T-helper 17 cell (primary cell): ENCODE results near the gene CDHR1. TPM values are rescaled to one million over a fixed set of nuclear protein-coding genes. Genes with fewer than 3 reads are reported as not detected.
"Not testable (repeated sequence)": the region's sequence is repeated elsewhere in the genome, so short reads cannot be mapped to it uniquely, and the experiment has no call there.

Experiments used
- ATAC-seq: fragments of 150-1000 bp; cut with Tn5 transposase; 2 replicates; pipeline ENCODE4 v1.10.0; 2021; ENCODE audit warnings: mild to moderate bottlenecking, moderate library complexity
- DNase-seq, 3 donors: peaks; one replicate each; pipeline versions ENCODE4 v3.0.0 to v3.0.0-alpha.2; 2020 to 2021
- H3K9me3 ChIP-seq: one replicate; pipeline ENCODE4 v1.7.0; 2013; ENCODE audit warnings: low read length, mild to moderate bottlenecking; ENCODE audit not compliant: control insufficient read depth, poor library complexity, severe bottlenecking
- H3K27ac Mint-ChIP-seq: one replicate; pipeline ENCODE4 v1.8.0; 2022; ENCODE audit warnings: mild to moderate bottlenecking, moderate library complexity, mixed read lengths
- H3K27me3 Mint-ChIP-seq: one replicate; pipeline ENCODE4 v1.8.0; 2022; ENCODE audit warnings: mixed read lengths
- H3K36me3 Mint-ChIP-seq: one replicate; pipeline ENCODE4 v1.8.0; 2022; ENCODE audit warnings: low read depth, mixed read lengths
- H3K4me1 Mint-ChIP-seq: one replicate; pipeline ENCODE4 v1.8.0; 2022; ENCODE audit warnings: mild to moderate bottlenecking, mixed read lengths
- H3K4me3 Mint-ChIP-seq: one replicate; pipeline ENCODE4 v1.8.0; 2022; ENCODE audit warnings: mild to moderate bottlenecking, moderate library complexity, mixed read lengths
- total RNA-seq, 4 donors: library from RNA in 2 of 4; stranded (reverse) in 2 of 4; gene quantifications; one replicate each; pipeline ENCODE4 v1.2.3 and lab custom pipeline; 2022 to 2026

The CDHR1 gene
- total RNA-seq, 2 donors from 2014 or later, result 0.12 to 0.73 TPM

GRCh38 chr10:84164442-84164841 lies 29.9 kb upstream of the CDHR1 start:
- H3K27me3 Mint-ChIP-seq, result peaks cover 33% of the 10 kb centered on the region
- no peaks in the 10 kb centered on the region for H3K36me3 Mint-ChIP-seq
- H3K27ac Mint-ChIP-seq, result no peak overlapping the region
- ATAC-seq (no peak), DNase-seq (no peak)
- H3K4me1 Mint-ChIP-seq, result no peaks in the 10 kb centered on the region
- no peak overlapping the region for H3K4me3 Mint-ChIP-seq
- no peaks in the 10 kb centered on the region for H3K9me3 ChIP-seq

- Mint-ChIP-seq H3K27me3 (peaks cover 35% of the 10 kb centered on the region), H3K4me1 (no peaks in the 10 kb centered on the region), H3K36me3 (no peaks in the 10 kb centered on the region), H3K4me3 (no peak overlapping the region), H3K27ac (no peak overlapping the region)
- no peak for ATAC-seq
- no peak for DNase-seq
- no peaks in the 10 kb centered on the region for H3K9me3 ChIP-seq
These were observed 27.6 kb upstream of the CDHR1 start for GRCh38 chr10:84166620-84167288.

- H3K27ac Mint-ChIP-seq, H3K4me1 Mint-ChIP-seq, H3K36me3 Mint-ChIP-seq, ATAC-seq, H3K9me3 ChIP-seq, H3K4me3 Mint-ChIP-seq, DNase-seq: not testable (repeated sequence)
- peaks cover 38% of the 10 kb centered on the region for H3K27me3 Mint-ChIP-seq
These were observed 27.1 kb upstream of the CDHR1 start for GRCh38 chr10:84167289-84167653.

- not testable (repeated sequence) for H3K4me1 Mint-ChIP-seq
These were observed 26.0 kb upstream of the CDHR1 start for GRCh38 chr10:84168382-84168781.

DNA sequence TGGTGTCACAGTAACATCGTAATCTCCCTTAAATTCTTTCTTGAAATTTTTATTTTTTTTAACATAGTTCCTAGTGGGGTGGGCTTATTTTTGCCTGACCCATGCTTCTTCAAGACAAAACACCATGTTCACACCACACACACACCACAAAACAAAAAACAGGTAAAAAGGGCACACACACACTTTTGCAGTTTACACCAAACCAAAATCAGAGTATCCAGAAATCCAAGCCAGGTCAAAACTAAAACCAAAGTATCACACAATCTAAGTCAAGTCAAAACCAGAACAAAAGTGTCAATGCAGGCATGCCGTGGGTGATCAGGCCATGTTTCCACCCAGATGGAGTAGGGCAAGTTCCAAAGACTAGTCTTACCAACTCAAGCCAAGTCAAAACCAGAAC lies 23.1 kb upstream of the CDHR1 start:
- H3K27me3 Mint-ChIP-seq, result peaks cover 12% of the 10 kb centered on the region
- DNase-seq, H3K4me1 Mint-ChIP-seq, ATAC-seq, H3K36me3 Mint-ChIP-seq, H3K27ac Mint-ChIP-seq, H3K9me3 ChIP-seq, H3K4me3 Mint-ChIP-seq: not testable (repeated sequence)

More at GRCh38 chr10:84168382-84168781, 26.0 kb upstream of the CDHR1 start:
- DNase-seq, ATAC-seq, H3K9me3 ChIP-seq, H3K27ac Mint-ChIP-seq, H3K4me3 Mint-ChIP-seq, H3K36me3 Mint-ChIP-seq: not testable (repeated sequence)
- H3K27me3 Mint-ChIP-seq, result peaks cover 30% of the 10 kb centered on the region

GRCh38 chr10:84171700-84172466 lies 22.5 kb upstream of the CDHR1 start:
- peak overlapping the region; percentile 51 for H3K27ac Mint-ChIP-seq
- H3K27me3 Mint-ChIP-seq, H3K36me3 Mint-ChIP-seq, H3K9me3 ChIP-seq, ATAC-seq, H3K4me1 Mint-ChIP-seq, DNase-seq, H3K4me3 Mint-ChIP-seq: not testable (repeated sequence)

DNA sequence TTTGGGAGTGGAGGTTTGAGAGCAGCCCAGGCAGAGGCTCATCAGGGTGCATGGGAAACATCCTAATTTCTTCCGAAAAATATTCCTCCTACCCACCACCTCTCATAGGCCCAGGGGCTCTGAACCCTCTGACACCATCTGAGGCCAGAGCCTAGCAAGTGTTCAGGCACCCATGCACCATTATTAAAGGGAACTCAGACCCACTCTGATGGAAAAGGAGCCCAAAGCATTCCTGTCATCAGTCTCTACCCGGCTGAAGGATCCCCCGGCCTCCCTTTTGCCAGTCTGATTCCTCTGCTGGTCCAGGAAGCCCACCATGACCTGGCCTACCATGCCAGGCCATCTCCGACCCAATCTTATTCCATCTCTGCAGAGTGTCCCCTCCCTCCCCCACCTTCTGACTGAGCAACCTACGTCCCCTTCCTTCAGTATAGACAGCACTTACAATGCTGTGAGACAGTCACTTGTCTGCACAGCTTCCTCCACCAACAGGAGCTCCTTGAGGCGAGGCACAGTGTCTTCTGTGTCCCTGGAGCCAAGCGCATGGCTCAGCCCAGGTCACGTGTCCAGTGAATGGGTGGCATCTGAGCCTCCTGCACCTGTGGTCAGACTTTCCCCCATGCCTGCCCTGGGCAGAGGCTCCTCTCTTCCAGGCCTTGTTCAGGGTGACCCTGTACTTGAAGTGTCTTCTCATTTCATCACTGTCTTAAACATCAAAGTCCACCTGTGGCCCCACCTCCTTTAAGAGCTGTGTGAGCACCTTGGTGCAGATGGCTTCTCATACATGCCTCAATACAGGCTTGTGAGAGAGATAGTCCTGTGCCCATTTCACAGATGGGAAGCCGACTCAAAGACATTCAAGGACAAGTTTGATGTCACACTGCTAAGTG lies 21.6 kb upstream of the CDHR1 start:
- DNase-seq, result no peak
- peak overlapping the region; percentile 51 for H3K27ac Mint-ChIP-seq
- no peaks in the 10 kb centered on the region for H3K9me3 ChIP-seq
- H3K36me3 Mint-ChIP-seq, result no peaks in the 10 kb centered on the region
- H3K4me3 Mint-ChIP-seq, result no peak overlapping the region
- peaks cover 5% of the 10 kb centered on the region for H3K4me1 Mint-ChIP-seq
- no peak for ATAC-seq
- peaks cover 4% of the 10 kb centered on the region for H3K27me3 Mint-ChIP-seq

- H3K27me3 Mint-ChIP-seq, result peaks cover 4% of the 10 kb centered on the region
- ATAC-seq, result no peak
- H3K36me3 Mint-ChIP-seq, result no peaks in the 10 kb centered on the region
- peaks cover 5% of the 10 kb centered on the region for H3K4me1 Mint-ChIP-seq
- H3K4me3 Mint-ChIP-seq, result no peak within 1 kb of the TSS
- peak within 1 kb of the TSS; percentile 51 for H3K27ac Mint-ChIP-seq
- no peak for DNase-seq
- no peaks in the 10 kb centered on the region for H3K9me3 ChIP-seq
These were observed 20.8 kb upstream of the CDHR1 start, which contains the start of gene GPR15LG for GRCh38 chr10:84173501-84173929. Gene GPR15LG, plus strand, starts transcription at chr10:84173801. Its CDS starts 51 bp downstream, at chr10:84173852.

- ATAC-seq (no peak), DNase-seq (no peak)
- Mint-ChIP-seq H3K4me1 (peaks cover 5% of the 10 kb centered on the region), H3K4me3 (no peak overlapping the region), H3K36me3 (no peaks in the 10 kb centered on the region), H3K27ac (no peak overlapping the region), H3K27me3 (peaks cover 4% of the 10 kb centered on the region)
- no peaks in the 10 kb centered on the region for H3K9me3 ChIP-seq
These were observed 18.9 kb upstream of the CDHR1 start for GRCh38 chr10:84175436-84175835.

DNA sequence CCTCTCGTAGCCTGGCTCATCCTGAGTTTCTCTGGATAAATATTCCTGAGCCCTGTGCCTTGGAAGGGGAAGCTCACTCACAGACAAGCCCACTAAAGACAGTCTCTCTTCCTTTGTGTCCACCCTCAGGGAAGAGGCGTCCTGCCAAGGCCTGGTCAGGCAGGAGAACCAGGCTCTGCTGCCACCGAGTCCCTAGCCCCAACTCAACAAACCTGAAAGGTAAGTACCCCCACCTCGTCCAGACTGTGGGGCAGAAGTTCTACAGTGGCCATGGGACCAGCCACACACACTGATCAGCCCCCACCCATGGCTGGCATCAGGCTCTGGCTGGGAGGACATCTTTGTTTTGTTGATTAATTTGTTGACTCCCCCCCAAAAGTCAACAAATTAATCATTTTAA lies 18.0 kb upstream of the CDHR1 start:
- DNase-seq, result no peak
- H3K36me3 Mint-ChIP-seq, result no peaks in the 10 kb centered on the region
- ATAC-seq, result no peak
- peaks cover 4% of the 10 kb centered on the region for H3K27me3 Mint-ChIP-seq
- H3K27ac Mint-ChIP-seq, result no peak overlapping the region
- H3K9me3 ChIP-seq, result no peaks in the 10 kb centered on the region
- peak overlapping the region; percentile 33 for H3K4me3 Mint-ChIP-seq
- H3K4me1 Mint-ChIP-seq, result peaks cover 5% of the 10 kb centered on the region

DNA sequence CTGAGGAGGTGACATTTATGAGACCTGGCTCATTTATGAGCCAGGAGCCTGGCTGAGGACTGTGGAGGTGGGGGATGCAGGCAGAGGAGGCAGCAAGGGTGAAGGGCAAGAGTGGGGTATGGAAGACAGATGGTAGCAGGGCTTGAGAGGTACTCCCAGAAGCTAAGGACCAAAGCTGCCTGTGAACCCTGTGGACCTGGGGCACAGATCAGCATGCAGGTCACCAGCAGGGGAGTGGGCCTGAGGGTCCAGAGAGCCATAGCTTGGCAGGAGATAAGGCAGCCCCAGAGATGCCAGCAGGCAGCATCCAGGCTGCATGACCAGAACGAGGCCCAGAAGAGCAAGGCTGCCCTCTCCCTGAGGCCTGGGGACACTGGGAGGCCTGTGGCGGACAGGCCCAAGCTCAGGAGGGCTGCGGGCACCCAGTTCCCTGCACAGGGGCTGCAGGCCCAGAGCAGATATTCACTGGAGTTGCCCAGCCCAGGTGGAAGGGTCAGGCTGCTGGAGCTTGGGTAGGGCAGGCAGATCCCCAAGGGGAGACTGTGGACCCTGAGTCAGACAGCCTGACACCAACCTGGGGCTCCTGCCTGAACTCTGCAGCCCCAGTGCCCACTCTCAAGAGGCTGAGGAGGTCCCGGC lies 17.4 kb upstream of the CDHR1 start:
- DNase-seq, result no peak
- Mint-ChIP-seq H3K4me1 (peaks cover 5% of the 10 kb centered on the region), H3K4me3 (peak overlapping the region; percentile 33), H3K36me3 (no peaks in the 10 kb centered on the region), H3K27me3 (peaks cover under 1% of the 10 kb centered on the region), H3K27ac (no peak overlapping the region)
- no peak for ATAC-seq
- H3K9me3 ChIP-seq, result no peaks in the 10 kb centered on the region

GRCh38 chr10:84177541-84178141 lies 16.7 kb upstream of the CDHR1 start:
- Mint-ChIP-seq H3K27ac (no peak overlapping the region), H3K4me3 (no peak overlapping the region), H3K4me1 (peaks cover 5% of the 10 kb centered on the region), H3K36me3 (no peaks in the 10 kb centered on the region), H3K27me3 (no peaks in the 10 kb centered on the region)
- no peaks in the 10 kb centered on the region for H3K9me3 ChIP-seq
- no peak for DNase-seq
- peak; percentile 73 for ATAC-seq
